ENCODE data around the gene UGCG. TPM values are rescaled to one million over a fixed set of nuclear protein-coding genes. Genes with fewer than 3 reads are reported as not detected.

UGCG gene
- total and polyA plus RNA-seq, 9 of the 15 experiments (the other 6 are each of a cell fraction or from before 2014, with no cell fraction given) = 20.0 to 40.3 (median 29.2) TPM

DNA sequence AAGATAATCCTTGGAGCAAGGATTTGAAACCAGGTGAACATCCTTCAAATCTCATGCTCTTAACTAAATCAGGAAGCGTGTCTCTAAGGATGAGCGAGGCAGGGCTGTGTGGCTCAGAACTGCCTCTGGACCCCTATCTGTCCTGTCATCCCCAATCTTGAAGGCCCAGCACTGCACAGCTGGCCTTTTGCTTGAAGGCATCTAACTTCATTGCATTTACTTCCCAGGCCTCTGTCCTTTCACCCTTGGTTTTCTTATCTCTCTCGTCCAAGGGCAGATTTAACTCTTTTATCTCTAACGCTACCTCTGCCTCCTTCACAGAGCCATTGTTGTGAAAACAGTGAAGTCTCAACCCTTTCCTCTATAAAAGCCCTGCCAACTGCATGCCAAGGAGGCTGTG is 83.8 kb downstream of the UGCG start (continued):
- TF ChIP-seq, protein P1, sequence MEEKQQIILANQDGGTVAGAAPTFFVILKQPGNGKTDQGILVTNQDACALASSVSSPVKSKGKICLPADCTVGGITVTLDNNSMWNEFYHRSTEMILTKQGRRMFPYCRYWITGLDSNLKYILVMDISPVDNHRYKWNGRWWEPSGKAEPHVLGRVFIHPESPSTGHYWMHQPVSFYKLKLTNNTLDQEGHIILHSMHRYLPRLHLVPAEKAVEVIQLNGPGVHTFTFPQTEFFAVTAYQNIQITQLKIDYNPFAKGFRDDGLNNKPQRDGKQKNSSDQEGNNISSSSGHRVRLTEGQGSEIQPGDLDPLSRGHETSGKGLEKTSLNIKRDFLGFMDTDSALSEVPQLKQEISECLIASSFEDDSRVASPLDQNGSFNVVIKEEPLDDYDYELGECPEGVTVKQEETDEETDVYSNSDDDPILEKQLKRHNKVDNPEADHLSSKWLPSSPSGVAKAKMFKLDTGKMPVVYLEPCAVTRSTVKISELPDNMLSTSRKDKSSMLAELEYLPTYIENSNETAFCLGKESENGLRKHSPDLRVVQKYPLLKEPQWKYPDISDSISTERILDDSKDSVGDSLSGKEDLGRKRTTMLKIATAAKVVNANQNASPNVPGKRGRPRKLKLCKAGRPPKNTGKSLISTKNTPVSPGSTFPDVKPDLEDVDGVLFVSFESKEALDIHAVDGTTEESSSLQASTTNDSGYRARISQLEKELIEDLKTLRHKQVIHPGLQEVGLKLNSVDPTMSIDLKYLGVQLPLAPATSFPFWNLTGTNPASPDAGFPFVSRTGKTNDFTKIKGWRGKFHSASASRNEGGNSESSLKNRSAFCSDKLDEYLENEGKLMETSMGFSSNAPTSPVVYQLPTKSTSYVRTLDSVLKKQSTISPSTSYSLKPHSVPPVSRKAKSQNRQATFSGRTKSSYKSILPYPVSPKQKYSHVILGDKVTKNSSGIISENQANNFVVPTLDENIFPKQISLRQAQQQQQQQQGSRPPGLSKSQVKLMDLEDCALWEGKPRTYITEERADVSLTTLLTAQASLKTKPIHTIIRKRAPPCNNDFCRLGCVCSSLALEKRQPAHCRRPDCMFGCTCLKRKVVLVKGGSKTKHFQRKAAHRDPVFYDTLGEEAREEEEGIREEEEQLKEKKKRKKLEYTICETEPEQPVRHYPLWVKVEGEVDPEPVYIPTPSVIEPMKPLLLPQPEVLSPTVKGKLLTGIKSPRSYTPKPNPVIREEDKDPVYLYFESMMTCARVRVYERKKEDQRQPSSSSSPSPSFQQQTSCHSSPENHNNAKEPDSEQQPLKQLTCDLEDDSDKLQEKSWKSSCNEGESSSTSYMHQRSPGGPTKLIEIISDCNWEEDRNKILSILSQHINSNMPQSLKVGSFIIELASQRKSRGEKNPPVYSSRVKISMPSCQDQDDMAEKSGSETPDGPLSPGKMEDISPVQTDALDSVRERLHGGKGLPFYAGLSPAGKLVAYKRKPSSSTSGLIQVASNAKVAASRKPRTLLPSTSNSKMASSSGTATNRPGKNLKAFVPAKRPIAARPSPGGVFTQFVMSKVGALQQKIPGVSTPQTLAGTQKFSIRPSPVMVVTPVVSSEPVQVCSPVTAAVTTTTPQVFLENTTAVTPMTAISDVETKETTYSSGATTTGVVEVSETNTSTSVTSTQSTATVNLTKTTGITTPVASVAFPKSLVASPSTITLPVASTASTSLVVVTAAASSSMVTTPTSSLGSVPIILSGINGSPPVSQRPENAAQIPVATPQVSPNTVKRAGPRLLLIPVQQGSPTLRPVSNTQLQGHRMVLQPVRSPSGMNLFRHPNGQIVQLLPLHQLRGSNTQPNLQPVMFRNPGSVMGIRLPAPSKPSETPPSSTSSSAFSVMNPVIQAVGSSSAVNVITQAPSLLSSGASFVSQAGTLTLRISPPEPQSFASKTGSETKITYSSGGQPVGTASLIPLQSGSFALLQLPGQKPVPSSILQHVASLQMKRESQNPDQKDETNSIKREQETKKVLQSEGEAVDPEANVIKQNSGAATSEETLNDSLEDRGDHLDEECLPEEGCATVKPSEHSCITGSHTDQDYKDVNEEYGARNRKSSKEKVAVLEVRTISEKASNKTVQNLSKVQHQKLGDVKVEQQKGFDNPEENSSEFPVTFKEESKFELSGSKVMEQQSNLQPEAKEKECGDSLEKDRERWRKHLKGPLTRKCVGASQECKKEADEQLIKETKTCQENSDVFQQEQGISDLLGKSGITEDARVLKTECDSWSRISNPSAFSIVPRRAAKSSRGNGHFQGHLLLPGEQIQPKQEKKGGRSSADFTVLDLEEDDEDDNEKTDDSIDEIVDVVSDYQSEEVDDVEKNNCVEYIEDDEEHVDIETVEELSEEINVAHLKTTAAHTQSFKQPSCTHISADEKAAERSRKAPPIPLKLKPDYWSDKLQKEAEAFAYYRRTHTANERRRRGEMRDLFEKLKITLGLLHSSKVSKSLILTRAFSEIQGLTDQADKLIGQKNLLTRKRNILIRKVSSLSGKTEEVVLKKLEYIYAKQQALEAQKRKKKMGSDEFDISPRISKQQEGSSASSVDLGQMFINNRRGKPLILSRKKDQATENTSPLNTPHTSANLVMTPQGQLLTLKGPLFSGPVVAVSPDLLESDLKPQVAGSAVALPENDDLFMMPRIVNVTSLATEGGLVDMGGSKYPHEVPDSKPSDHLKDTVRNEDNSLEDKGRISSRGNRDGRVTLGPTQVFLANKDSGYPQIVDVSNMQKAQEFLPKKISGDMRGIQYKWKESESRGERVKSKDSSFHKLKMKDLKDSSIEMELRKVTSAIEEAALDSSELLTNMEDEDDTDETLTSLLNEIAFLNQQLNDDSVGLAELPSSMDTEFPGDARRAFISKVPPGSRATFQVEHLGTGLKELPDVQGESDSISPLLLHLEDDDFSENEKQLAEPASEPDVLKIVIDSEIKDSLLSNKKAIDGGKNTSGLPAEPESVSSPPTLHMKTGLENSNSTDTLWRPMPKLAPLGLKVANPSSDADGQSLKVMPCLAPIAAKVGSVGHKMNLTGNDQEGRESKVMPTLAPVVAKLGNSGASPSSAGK (IDR thresholded peaks at IDR 0.05) = no peak
- no peak for TF ChIP-seq CEBPB (tag; IDR thresholded peaks at IDR 0.05)
- no peak for TF ChIP-seq ZNF695 (CRISPR knock-in tag; IDR thresholded peaks at IDR 0.05)
- no peak for TF ChIP-seq CREBBP (IDR thresholded peaks at IDR 0.05; ENCODE audit: low read depth, low read length)
- TF ChIP-seq POLR3G (IDR thresholded peaks at IDR 0.05; ENCODE audit: extremely low read depth, insufficient read length, insufficient replicate concordance) = no peak
- no peak for TF ChIP-seq ZNF551 (CRISPR knock-in tag; IDR thresholded peaks at IDR 0.05)
- TF ChIP-seq SPI1 (IDR thresholded peaks at IDR 0.05; ENCODE audit: borderline replicate concordance, low read depth, low read length) = no peak
- TF ChIP-seq TOE1 (IDR thresholded peaks at IDR 0.05; ENCODE audit: borderline replicate concordance) = no peak
- TF ChIP-seq TOE1 (CRISPR knock-in tag; IDR thresholded peaks at IDR 0.05; ENCODE audit: borderline replicate concordance, low read depth) = no peak
- peak; percentile 42 for TF ChIP-seq CCNT2 (IDR thresholded peaks at IDR 0.05; ENCODE audit: borderline replicate concordance, extremely low read depth, insufficient read length, low read depth, low read length)
- TF ChIP-seq JUND (IDR thresholded peaks at IDR 0.05; ENCODE audit: borderline replicate concordance, low read depth, low read length) = peak; percentile 9; the same call in 1 of the 2 replicates
- TF ChIP-seq JUND (tag; IDR thresholded peaks at IDR 0.05; ENCODE audit: borderline replicate concordance, low read depth, low read length) = no peak
- TF ChIP-seq BHLHE40 (IDR thresholded peaks at IDR 0.05; ENCODE audit: low read length) = no peak
- TF ChIP-seq HLTF (IDR thresholded peaks at IDR 0.05) = no peak
- peak; percentile 41 for TF ChIP-seq ZFX (CRISPR knock-in tag; IDR thresholded peaks at IDR 0.05)
- TF ChIP-seq ZNF197 (CRISPR knock-in tag; IDR thresholded peaks at IDR 0.05; ENCODE audit: low read depth) = peak; percentile 79; the same call in 1 of the 2 replicates
- TF ChIP-seq ETV6 (IDR thresholded peaks at IDR 0.05; ENCODE audit: borderline replicate concordance in 1 of 2, low read depth in 2 of 2, low read length in 1 of 2) = no peak
- TF ChIP-seq ETV6 (CRISPR knock-in tag; IDR thresholded peaks at IDR 0.05; ENCODE audit: borderline replicate concordance) = no peak
- no peak for TF ChIP-seq SIX5 (IDR thresholded peaks at IDR 0.05; ENCODE audit: borderline replicate concordance in 1 of 2, insufficient read depth in 1 of 2, low read depth in 1 of 2, low read length in 2 of 2)
